GM12878 (cell line): ENCODE measurements around the gene VCAM1. TPM values are rescaled to one million over a fixed set of nuclear protein-coding genes. Genes with fewer than 3 reads are reported as not detected.

Experiments
- ATAC-seq: fragments of 200-7000 bp; cut with Tn5 transposase; 3 replicates; pipeline ENCODE4 v1.9.1; 2020; ENCODE audit warnings: mild to moderate bottlenecking, moderate library complexity
- BruUV-seq: library from RNA; stranded (reverse); fragments of 400-500 nt; replicated peaks from 2 replicates; lab custom pipeline; 2021; lab: Mats Ljungman, UMichigan
- CTCF ChIA-PET: fragments of 300-600 bp; sonication (Branson Sonifier 250); formaldehyde crosslinking; extraction: SDS; loops from one replicate; lab custom pipeline; 2021; ENCODE audit warnings: inconsistent platforms; lab: Yijun Ruan, JAX
- POLR2A ChIA-PET: fragments of 350-600 bp; formaldehyde crosslinking; extraction: SDS; loops from one replicate; lab custom pipeline; 2021; ENCODE audit warnings: inconsistent platforms; lab: Charles Lee
- RAD21 ChIA-PET: fragments of 300-600 bp; sonication (Branson Sonifier 250); formaldehyde crosslinking; loops from one replicate; lab custom pipeline; 2023; ENCODE audit warnings: antibody characterized with exemption; ENCODE audit not compliant: unreplicated experiment; lab: Charles Lee
- SMC1A ChIA-PET: fragments of 300-600 bp; sonication (Branson Sonifier 250); formaldehyde crosslinking; loops from one replicate; lab custom pipeline; 2023; ENCODE audit not compliant: unreplicated experiment, uncharacterized antibody; lab: Charles Lee
- DNase-seq: peaks from one replicate; pipeline ENCODE4 v3.0.0-alpha.2; 2011; ENCODE audit warnings: low read depth, low spot score
- FAIRE-seq: peaks from 3 replicates; lab custom pipeline; 2011; peaks lifted over from hg19 to GRCh38; lab: Jason Lieb, UNC
- H2AFZ ChIP-seq: 2 replicates; pipeline ENCODE4 v1.6.0; 2011; ENCODE audit warnings: low read depth, low read length, control low read depth; ENCODE audit not compliant: control insufficient read depth
- H3K27ac ChIP-seq: 2 replicates; pipeline ENCODE4 v1.5.1; 2011; ENCODE audit warnings: control low read depth; ENCODE audit not compliant: control insufficient read depth, insufficient read depth
- H3K27me3 ChIP-seq, 2 experiments: replicated peaks in 1 of 2; 2 replicates each; pipeline versions ENCODE4 v1.6.0 to v1.6.1; 2011; ENCODE audit warnings: low read length in 1 of 2; ENCODE audit not compliant: control insufficient read depth in 2 of 2, insufficient read depth in 2 of 2
- H3K36me3 ChIP-seq, 2 experiments: 2 replicates each; pipeline ENCODE4 v1.5.1; 2011; ENCODE audit warnings: low read length in 1 of 2; ENCODE audit not compliant: control insufficient read depth in 2 of 2, insufficient read depth in 2 of 2
- H3K4me1 ChIP-seq: 2 replicates; pipeline ENCODE4 v1.6.1; 2011; ENCODE audit warnings: mild to moderate bottlenecking, low read length, moderate library complexity, mixed read lengths; ENCODE audit not compliant: control insufficient read depth, insufficient read depth
- H3K4me2 ChIP-seq: 2 replicates; pipeline ENCODE4 v1.6.0; 2011; ENCODE audit warnings: control low read depth; ENCODE audit not compliant: control insufficient read depth, insufficient read depth
- H3K4me3 ChIP-seq: fragments of 200-600 bp; sonication (generic); 2 replicates; pipeline ENCODE4 v1.5.1; 2016
- H3K79me2 ChIP-seq: 2 replicates; pipeline ENCODE4 v1.6.0; 2011; ENCODE audit warnings: low read length; ENCODE audit not compliant: control insufficient read depth, insufficient read depth
- H3K9ac ChIP-seq: 2 replicates; pipeline ENCODE4 v1.8.0; 2011; ENCODE audit warnings: low read length, control low read depth, mixed read lengths; ENCODE audit not compliant: control insufficient read depth, insufficient read depth
- H3K9me3 ChIP-seq: replicated peaks from 3 replicates; pipeline ENCODE4 v1.5.1; 2011; ENCODE audit warnings: mild to moderate bottlenecking, low read length; ENCODE audit not compliant: control insufficient read depth, insufficient read depth
- H4K20me1 ChIP-seq: 2 replicates; pipeline ENCODE4 v1.6.0; 2011; ENCODE audit not compliant: control insufficient read depth, insufficient read depth
- ATF3 ChIP-seq: IDR thresholded peaks from 2 replicates; pipeline ENCODE4 v1.6.1; 2011; ENCODE audit warnings: low read depth, mild to moderate bottlenecking, low read length, moderate library complexity, borderline replicate concordance; ENCODE audit errors: extremely low read depth
- BMI1 ChIP-seq: fragments of 450-650 bp; IDR thresholded peaks from 2 replicates; pipeline ENCODE4 v1.6.1; 2016; ENCODE audit warnings: mild to moderate bottlenecking, moderate library complexity, borderline replicate concordance
- CBFB ChIP-seq: IDR thresholded peaks from 2 replicates; pipeline ENCODE4 v1.6.1; 2016; ENCODE audit warnings: antibody characterized with exemption, low read depth
- CTCF ChIP-seq, 3 experiments: IDR thresholded peaks in 2 of 3; conservative IDR thresholded peaks in 1 of 3; 2 replicates each; pipeline ENCODE4 v1.5.1; 2011; ENCODE audit warnings: low read depth in 3 of 3, low read length in 3 of 3, mild to moderate bottlenecking in 3 of 3, control low read depth in 2 of 3, moderate library complexity in 2 of 3, inconsistent platforms in 1 of 3, mixed read lengths in 1 of 3; ENCODE audit not compliant: control insufficient read depth in 2 of 3, insufficient read depth in 1 of 3; ENCODE audit errors: extremely low read depth in 1 of 3
- EZH2 ChIP-seq: IDR thresholded peaks from 2 replicates; pipeline ENCODE4 v1.6.1; 2012; ENCODE audit warnings: low read depth, mild to moderate bottlenecking, control low read depth, inconsistent platforms, low read length, borderline replicate concordance; ENCODE audit not compliant: control insufficient read depth
- MYB ChIP-seq: fragments of 150-350 bp; IDR thresholded peaks from 2 replicates; pipeline ENCODE4 v1.6.1; 2014; ENCODE audit warnings: mild to moderate bottlenecking, low read depth, low read length, borderline replicate concordance
- RCOR1 ChIP-seq: conservative IDR thresholded peaks from 2 replicates; pipeline ENCODE4 v1.6.1; 2012; ENCODE audit warnings: low read depth, low read length, improper control_type of control experiment
- SREBF1 ChIP-seq: IDR thresholded peaks from 2 replicates; pipeline ENCODE4 v1.6.1; 2012; ENCODE audit warnings: mild to moderate bottlenecking, low read length
- WRNIP1 ChIP-seq: IDR thresholded peaks from 2 replicates; pipeline ENCODE4 v1.6.1; 2011; ENCODE audit warnings: low read depth, low read length, improper control_type of control experiment, borderline replicate concordance
- ZBED1 ChIP-seq: IDR thresholded peaks from 2 replicates; pipeline ENCODE4 v1.6.1; 2016; ENCODE audit warnings: borderline replicate concordance
- ZBTB40 ChIP-seq: fragments of 450-650 bp; IDR thresholded peaks from 2 replicates; pipeline ENCODE4 v1.6.1; 2016; ENCODE audit warnings: mild to moderate bottlenecking, moderate library complexity, borderline replicate concordance
- ZNF217 ChIP-seq: fragments of 450-650 bp; IDR thresholded peaks from 2 replicates; pipeline ENCODE4 v1.6.1; 2017; ENCODE audit warnings: antibody characterized with exemption, mild to moderate bottlenecking
- ZNF24 ChIP-seq: fragments of 450-650 bp; IDR thresholded peaks from 2 replicates; pipeline ENCODE4 v1.6.1; 2017; ENCODE audit warnings: antibody characterized with exemption, mild to moderate bottlenecking
- WGBS: methylation state at CpG from one replicate; pipeline ENCODE4 v1.1.6; 2016; ENCODE audit warnings: low lambda C conversion rate; ENCODE audit not compliant: insufficient replicate concordance, insufficient coverage; ENCODE audit errors: missing lambda C conversion rate; 5-methylcytosine and 5-hydroxymethylcytosine counted together
- in situ Hi-C: fragments of 300-500 bp; cut with MboI; formaldehyde crosslinking; loops from 9 replicates; pipeline ENCODE4 v1.14.3; 2018; ENCODE audit warnings: mixed read lengths
- intact Hi-C: fragments of 100-400 bp; cut with micrococcal nuclease; formaldehyde crosslinking; loops from one replicate; pipeline ENCODE4 v1.14.2; 2022; ENCODE audit not compliant: unreplicated experiment
- polyA plus RNA-seq, 11 experiments: library from polyadenylated mRNA; depleted of rRNA in 4 of 11; unstranded in 6 of 11; stranded (reverse) in 5 of 11; fragments of >200 nt; fragmentation: Nextera tagmentation in 4 of 11; fragmentation: Illumina TruSeq in 1 of 11; extraction: Ambion mirVana in 4 of 11; extraction: Trizol in 1 of 11; gene quantifications; 1 replicate in 1 of 11; 2 replicates in 10 of 11; pipeline versions ENCODE4 v1.2.1 to v1.2.3, GENCODE V29; 2011 to 2016; ENCODE audit warnings: inconsistent platforms in 2 of 11, missing spikeins in 2 of 11, low read depth in 1 of 11
- total RNA-seq, 4 experiments: library from RNA; depleted of rRNA in 3 of 4; stranded (reverse); fragments of >200 nt in 3 of 4; fragmentation: Illumina TruSeq in 1 of 4; extraction: Trizol in 1 of 4; gene quantifications; 2 replicates each; pipeline versions ENCODE4 v1.2.1 to v1.2.3, GENCODE V29; 2013 to 2021

The VCAM1 gene
- total and polyA plus RNA-seq, 10 of the 15 experiments (the other 5 are each of a cell fraction or from before 2014, with no cell fraction given) = 5.0 to 13.6 (median 7.4) TPM

GRCh38 chr1:100724281-100724680, 4.7 kb downstream of the VCAM1 start (continued):
- no peak for TF ChIP-seq ZBTB40
- TF ChIP-seq ZBED1 = no peak
- TF ChIP-seq BMI1 = no peak
- TF ChIP-seq ZNF217 = no peak

- 56% methylated on average over 1 of the region's 1 CpG for WGBS
- DNase-seq (no peak), FAIRE-seq (no peak), ATAC-seq (no peak)
- RAD21 ChIA-PET = interaction anchor here (1.2 kb wide), 1 partner anchor 9 kb away, joined by 4 read pairs; no protein-coding TSS in a partner anchor
- POLR2A ChIA-PET = interaction anchor here (1.6 kb wide), 1 partner anchor 9 kb away, joined by 4 read pairs; no protein-coding TSS in a partner anchor
- Histone ChIP-seq H3K36me3 (no peaks in the 10 kb centered on the region), H3K79me2 (no peaks in the 10 kb centered on the region), H3K4me1 (no peaks in the 10 kb centered on the region), H2AFZ (no peak overlapping the region), H4K20me1 (no peaks in the 10 kb centered on the region), H3K9ac (no peak overlapping the region), H3K27ac (no peak overlapping the region), H3K4me2 (no peak overlapping the region), H3K9me3 (no peaks in the 10 kb centered on the region), H3K4me3 (no peak overlapping the region), H3K27me3 (no peaks in the 10 kb centered on the region)
- SMC1A ChIA-PET = interaction anchor here (1.3 to 2.2 kb wide), 3 partner anchors 9 to 138 kb away, joined by 3 to 8 read pairs (median 6); partner anchors contain the start of gene VCAM1
- CTCF ChIA-PET = interaction anchor here (1.3 to 1.4 kb wide), 2 partner anchors 10 kb away, joined by 3 read pairs; partner anchors contain the start of gene VCAM1
- no peak for TF ChIP-seq EZH2
- no peak for TF ChIP-seq MYB
- TF ChIP-seq ZNF217 = no peak
- no peak for TF ChIP-seq WRNIP1
- no peak for TF ChIP-seq SREBF1
- no peak for TF ChIP-seq RCOR1
- no peak for TF ChIP-seq CTCF (IDR thresholded peaks at IDR 0.05 in 2 of 3, conservative IDR thresholded peaks at IDR 0.05 in 1 of 3; ENCODE audit: control insufficient read depth in 2 of 3, extremely low read depth in 1 of 3, insufficient read depth in 1 of 3, low read depth in 3 of 3, low read length in 3 of 3)
- no peak for TF ChIP-seq CBFB
- TF ChIP-seq ATF3 = no peak
- TF ChIP-seq ZNF24 = no peak
- in situ Hi-C loops (no loop called here), intact Hi-C loops (no loop called here)
- no TSS peak for BruUV-seq
Measured at GRCh38 chr1:100730130-100730529, 10.6 kb downstream of the VCAM1 start.
